ENCODE data around the gene FAM156B. TPM values are rescaled to one million over a fixed set of nuclear protein-coding genes. Genes with fewer than 3 reads are reported as not detected.
"Not testable (repeated sequence)": the region's sequence is repeated elsewhere in the genome, so short reads cannot be mapped to it uniquely, and the experiment has no call there.

FAM156B gene
- total and polyA plus RNA-seq, 2 of the 4 experiments (the other 2 are of a cell fraction): 17.9 to 52.4 TPM

- H3K27ac ChIP-seq (ENCODE audit: insufficient read depth, low read length); H4K8ac ChIP-seq (ENCODE audit: low read depth in 2 of 2, low read length in 2 of 2); dilution Hi-C loops (cut with HindIII; ENCODE audit: low sequenced_read_pairs, unreplicated experiment); H3K4me3 ChIP-seq (ENCODE audit: insufficient read depth, low read depth, low read length); H2BK15ac ChIP-seq (ENCODE audit: low read depth, low read length); H3K23ac ChIP-seq (ENCODE audit: low read depth, low read length); intact Hi-C loops (cut with micrococcal nuclease); H3K14ac ChIP-seq (replicated peaks; ENCODE audit: low read depth, low read length); POLR2A ChIA-PET (ENCODE audit: unreplicated experiment); H3K9me1 ChIP-seq (ENCODE audit: insufficient read depth, low read length); ATAC-seq (ENCODE audit: low read depth); H2BK5ac ChIP-seq (ENCODE audit: low read depth, low read length, poor library complexity, severe bottlenecking); H2AFZ ChIP-seq (replicated peaks; ENCODE audit: low read length, poor library complexity); H3K9ac ChIP-seq (ENCODE audit: low read depth, low read length); H4K20me1 ChIP-seq (ENCODE audit: insufficient read depth, low read length); H3K18ac ChIP-seq (ENCODE audit: low read depth, low read length); H4K5ac ChIP-seq (ENCODE audit: low read depth, low read length); H3K79me1 ChIP-seq (ENCODE audit: low read depth in 1 of 2, low read length in 2 of 2); in situ Hi-C loops (cut with MboI; ENCODE audit: low sequenced_read_pairs); H2AK5ac ChIP-seq (ENCODE audit: low read depth, low read length); H2BK120ac ChIP-seq (ENCODE audit: low read depth, low read length); H3K56ac ChIP-seq (ENCODE audit: extremely low read depth, insufficient read depth, low read length); H2AK9ac ChIP-seq (replicated peaks; ENCODE audit: low read depth, low read length, poor library complexity); H3K36me3 ChIP-seq (ENCODE audit: control insufficient read depth, insufficient read depth, low read length); H3K4ac ChIP-seq (ENCODE audit: low read depth, low read length); BruUV-seq (replicated peaks); H3K4me2 ChIP-seq (ENCODE audit: low read depth, low read length); H2BK20ac ChIP-seq (ENCODE audit: low read depth, low read length); H4K91ac ChIP-seq (ENCODE audit: insufficient read depth, low read depth, low read length); H3K9me3 ChIP-seq (ENCODE audit: control insufficient read depth, insufficient read depth, low read length); H3K4me1 ChIP-seq (ENCODE audit: control insufficient read depth, insufficient read depth, low read length); DNase-seq: not testable (repeated sequence)
- peaks cover 27% of the 10 kb centered on the region for H3K27me3 ChIP-seq (ENCODE audit: control insufficient read depth, insufficient read depth, low read length)
- CTCF ChIA-PET: interaction anchor here (0.6 kb wide), 1 partner anchor 1955 kb away, joined by 3 read pairs; no protein-coding TSS in a partner anchor
These were observed 23.3 kb upstream of the FAM156B start for GRCh38 chrX:52873825-52874224.

Data from IMR-90 (cell line).